Smooth muscle cell (in vitro differentiated cells): ENCODE measurements around the gene CEP85L. TPM values are rescaled to one million over a fixed set of nuclear protein-coding genes. Genes with fewer than 3 reads are reported as not detected.

Experiments used
- DNase-seq: peaks from one replicate; lab custom pipeline; 2025; ENCODE audit not compliant: unreplicated experiment; lab: John Stamatoyannopoulos, UW
- H2AFZ ChIP-seq: fragments of 200-600 bp; sonication (generic); 2 replicates; pipeline ENCODE4 v1.6.0; 2016; ENCODE audit warnings: antibody characterized with exemption, low read depth, mild to moderate bottlenecking
- H3F3A ChIP-seq: fragments of 200-600 bp; sonication (generic); 2 replicates; pipeline ENCODE4 v1.6.0; 2017; ENCODE audit warnings: antibody characterized with exemption, low read depth
- H3K27ac ChIP-seq: fragments of 200-600 bp; sonication (generic); 2 replicates; pipeline ENCODE4 v1.5.1; 2016; ENCODE audit warnings: low read depth, mild to moderate bottlenecking
- H3K27me3 ChIP-seq: fragments of 200-600 bp; sonication (generic); 2 replicates; pipeline ENCODE4 v1.6.1; 2016; ENCODE audit warnings: low read depth, mild to moderate bottlenecking
- H3K36me3 ChIP-seq: fragments of 200-600 bp; sonication (generic); 2 replicates; pipeline ENCODE4 v1.5.1; 2016; ENCODE audit warnings: low read depth
- H3K4me1 ChIP-seq: fragments of 200-600 bp; sonication (generic); 2 replicates; pipeline ENCODE4 v1.5.1; 2016; ENCODE audit warnings: low read depth
- H3K4me2 ChIP-seq: fragments of 200-600 bp; sonication (generic); 2 replicates; pipeline ENCODE4 v1.6.0; 2016; ENCODE audit warnings: mild to moderate bottlenecking
- H3K4me3 ChIP-seq: fragments of 200-600 bp; sonication (generic); 2 replicates; pipeline ENCODE4 v1.5.1; 2016; ENCODE audit warnings: mild to moderate bottlenecking
- H3K79me2 ChIP-seq: fragments of 200-600 bp; sonication (generic); 2 replicates; pipeline ENCODE4 v1.6.0; 2016; ENCODE audit warnings: low read depth, mild to moderate bottlenecking
- H3K9ac ChIP-seq: fragments of 200-600 bp; sonication (generic); 2 replicates; pipeline ENCODE4 v1.6.0; 2016; ENCODE audit warnings: low read depth
- H3K9me3 ChIP-seq: fragments of 200-600 bp; sonication (generic); replicated peaks from 2 replicates; pipeline ENCODE4 v1.5.1; 2016; ENCODE audit warnings: low read depth
- H4K20me1 ChIP-seq: fragments of 200-600 bp; sonication (generic); 2 replicates; pipeline ENCODE4 v1.6.0; 2016; ENCODE audit warnings: low read depth
- WGBS: methylation state at CpG from one replicate; pipeline ENCODE4 v1.1.7; 2016; ENCODE audit warnings: low lambda C conversion rate; 5-methylcytosine and 5-hydroxymethylcytosine counted together
- polyA plus RNA-seq: library from polyadenylated mRNA; unstranded; fragments of >200 nt; fragmentation: Nextera tagmentation; extraction: Ambion mirVana; gene quantifications from 2 replicates; pipeline ENCODE4 v1.2.1, GENCODE V29; 2016
- total RNA-seq: library from RNA; depleted of rRNA; stranded (reverse); fragments of >200 nt; gene quantifications from 2 replicates; pipeline ENCODE4 v1.2.3, GENCODE V29; 2014
- TF ChIP-seq, protein P1 (sequence below): fragments of 200-600 bp; sonication (generic); IDR thresholded peaks from 2 replicates; pipeline ENCODE4 v1.5.1; 2017; ENCODE audit warnings: borderline replicate concordance, mild to moderate bottlenecking, antibody characterized with exemption; ENCODE audit not compliant: insufficient read depth, poor library complexity, severe bottlenecking

Gene CEP85L
- total and polyA plus RNA-seq, 2 experiments from 2014 or later = 36.5 to 65.6 TPM

DNA sequence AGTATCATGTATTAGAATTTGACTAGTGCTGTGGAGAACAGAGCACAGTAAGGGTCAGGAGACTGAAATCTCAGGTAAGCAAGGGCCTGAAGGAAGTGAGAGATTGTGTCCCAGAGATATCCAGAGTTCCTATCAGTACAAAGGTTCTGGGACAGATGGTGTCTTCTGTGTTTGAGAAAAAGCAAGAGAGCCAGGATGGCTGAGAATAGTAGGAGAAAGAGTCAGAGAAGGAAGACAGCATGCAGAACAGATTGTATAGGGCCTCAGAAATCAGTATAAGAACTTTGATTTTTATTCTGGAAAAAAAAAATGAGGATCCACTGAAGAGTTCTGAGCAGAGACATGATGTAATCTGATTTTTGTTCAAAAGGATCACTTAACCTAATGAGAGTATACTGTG lies 178.1 kb downstream of the CEP85L start:
- TF ChIP-seq, protein P1, sequence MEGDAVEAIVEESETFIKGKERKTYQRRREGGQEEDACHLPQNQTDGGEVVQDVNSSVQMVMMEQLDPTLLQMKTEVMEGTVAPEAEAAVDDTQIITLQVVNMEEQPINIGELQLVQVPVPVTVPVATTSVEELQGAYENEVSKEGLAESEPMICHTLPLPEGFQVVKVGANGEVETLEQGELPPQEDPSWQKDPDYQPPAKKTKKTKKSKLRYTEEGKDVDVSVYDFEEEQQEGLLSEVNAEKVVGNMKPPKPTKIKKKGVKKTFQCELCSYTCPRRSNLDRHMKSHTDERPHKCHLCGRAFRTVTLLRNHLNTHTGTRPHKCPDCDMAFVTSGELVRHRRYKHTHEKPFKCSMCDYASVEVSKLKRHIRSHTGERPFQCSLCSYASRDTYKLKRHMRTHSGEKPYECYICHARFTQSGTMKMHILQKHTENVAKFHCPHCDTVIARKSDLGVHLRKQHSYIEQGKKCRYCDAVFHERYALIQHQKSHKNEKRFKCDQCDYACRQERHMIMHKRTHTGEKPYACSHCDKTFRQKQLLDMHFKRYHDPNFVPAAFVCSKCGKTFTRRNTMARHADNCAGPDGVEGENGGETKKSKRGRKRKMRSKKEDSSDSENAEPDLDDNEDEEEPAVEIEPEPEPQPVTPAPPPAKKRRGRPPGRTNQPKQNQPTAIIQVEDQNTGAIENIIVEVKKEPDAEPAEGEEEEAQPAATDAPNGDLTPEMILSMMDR = no peak
- no peak overlapping the region for H2AFZ ChIP-seq
- H3F3A ChIP-seq = no peaks in the 10 kb centered on the region
- H3K4me2 ChIP-seq = no peak overlapping the region
- no peaks in the 10 kb centered on the region for H3K4me1 ChIP-seq
- DNase-seq = no peak
- H4K20me1 ChIP-seq = peaks cover 35% of the 10 kb centered on the region
- H3K9me3 ChIP-seq = no peaks in the 10 kb centered on the region
- H3K79me2 ChIP-seq = no peaks in the 10 kb centered on the region
- H3K36me3 ChIP-seq = peaks cover 9% of the 10 kb centered on the region
- H3K4me3 ChIP-seq = no peak overlapping the region
- H3K9ac ChIP-seq = no peak overlapping the region
- no peaks in the 10 kb centered on the region for H3K27me3 ChIP-seq
- no peak overlapping the region for H3K27ac ChIP-seq

DNA sequence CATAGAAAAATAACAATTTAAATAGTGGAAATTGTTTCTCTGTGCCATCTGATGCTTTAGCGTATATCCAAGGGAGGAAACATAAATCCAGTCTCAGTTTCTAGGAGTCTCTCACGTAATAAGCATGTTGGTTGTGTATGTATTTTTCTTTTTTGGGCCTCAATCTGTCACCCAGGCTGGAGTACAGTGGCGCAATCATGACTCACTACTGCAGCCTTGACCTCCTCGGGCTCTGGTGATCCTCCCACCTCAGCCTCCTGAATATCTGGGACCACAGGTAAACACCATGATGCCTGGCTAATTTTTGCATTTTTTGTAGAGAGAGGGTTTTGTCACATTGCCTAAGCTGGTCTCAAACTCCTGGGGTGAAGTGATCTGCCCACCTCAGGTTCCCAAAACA lies 181.9 kb downstream of the CEP85L start:
- no peak overlapping the region for H3K4me3 ChIP-seq
- WGBS = 98% methylated on average over 4 of the region's 4 CpGs
- no peaks in the 10 kb centered on the region for H3K79me2 ChIP-seq
- H3K36me3 ChIP-seq = peaks cover 33% of the 10 kb centered on the region
- H3K4me2 ChIP-seq = no peak overlapping the region
- DNase-seq = no peak
- H4K20me1 ChIP-seq = peaks cover 20% of the 10 kb centered on the region
- H3K9ac ChIP-seq = no peak overlapping the region
- no peaks in the 10 kb centered on the region for H3K27me3 ChIP-seq
- no peak overlapping the region for H2AFZ ChIP-seq
- TF ChIP-seq, protein P1 = no peak
- H3F3A ChIP-seq = no peaks in the 10 kb centered on the region
- no peak overlapping the region for H3K27ac ChIP-seq
- no peaks in the 10 kb centered on the region for H3K9me3 ChIP-seq
- H3K4me1 ChIP-seq = no peaks in the 10 kb centered on the region

DNA sequence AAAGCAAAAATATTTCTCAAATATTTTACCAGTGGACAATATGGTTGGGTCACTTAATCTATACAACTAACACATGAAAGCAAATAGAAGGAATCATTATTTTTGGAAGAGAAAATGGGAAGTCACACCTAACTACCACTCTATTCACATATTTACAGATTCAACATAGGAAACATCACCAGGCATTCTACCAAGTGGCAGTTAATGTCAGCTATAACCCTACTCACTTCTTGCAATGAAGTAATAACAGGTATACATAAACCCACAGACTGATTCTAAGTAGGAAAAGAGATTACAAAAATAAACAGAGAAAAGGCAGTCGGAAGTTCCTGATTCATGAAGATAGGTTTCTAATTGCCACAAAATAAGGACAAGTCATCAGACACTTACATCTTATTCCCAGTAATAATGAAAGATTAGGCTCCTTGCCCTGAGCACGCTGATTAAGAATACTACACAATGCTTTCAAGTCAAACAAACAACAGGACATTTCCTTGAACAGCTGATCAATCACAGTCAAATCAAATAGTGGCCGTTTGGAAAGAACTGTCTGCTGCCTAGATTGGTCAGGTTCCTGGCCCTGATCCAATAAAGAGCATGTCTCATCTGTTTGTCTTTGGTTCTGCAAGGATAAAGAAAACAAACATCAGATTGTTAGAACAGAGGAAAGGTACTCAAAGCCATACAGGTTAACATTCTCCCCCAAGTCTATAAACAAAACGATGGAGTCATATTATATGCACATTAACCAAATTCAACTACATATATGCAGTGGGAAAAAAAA lies 182.5 kb downstream of the CEP85L start:
- TF ChIP-seq, protein P1 = no peak
- WGBS = 85% methylated on average over 4 of the region's 4 CpGs
- H3K9me3 ChIP-seq = no peaks in the 10 kb centered on the region
- no peaks in the 10 kb centered on the region for H3K4me1 ChIP-seq
- no peak for DNase-seq
- H3K36me3 ChIP-seq = peaks cover 33% of the 10 kb centered on the region
- H4K20me1 ChIP-seq = peaks cover 16% of the 10 kb centered on the region
- H3K79me2 ChIP-seq = no peaks in the 10 kb centered on the region
- H3K27ac ChIP-seq = no peak overlapping the region
- H2AFZ ChIP-seq = no peak overlapping the region
- no peaks in the 10 kb centered on the region for H3K27me3 ChIP-seq
- no peaks in the 10 kb centered on the region for H3F3A ChIP-seq
- H3K4me3 ChIP-seq = no peak overlapping the region
- H3K4me2 ChIP-seq = no peak overlapping the region
- H3K9ac ChIP-seq = no peak overlapping the region

DNA sequence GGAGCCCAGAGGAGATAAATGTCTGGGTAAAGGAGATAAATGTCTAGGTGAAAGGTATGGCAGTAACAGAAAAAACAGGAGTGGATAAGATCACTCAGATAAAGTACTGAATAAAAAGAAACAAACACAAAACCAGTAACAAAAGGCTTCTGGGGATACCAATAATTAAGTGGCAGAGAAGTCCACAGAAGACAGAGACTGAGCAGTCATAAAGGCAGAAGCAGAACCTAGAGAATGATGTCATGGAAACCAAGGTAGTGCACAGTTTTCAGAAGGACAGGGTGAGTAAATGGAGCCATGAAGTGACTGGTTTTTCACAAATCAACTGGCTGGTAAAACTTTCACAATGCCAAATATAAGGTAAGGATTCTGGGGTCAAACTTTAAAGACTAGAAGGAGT lies 184.2 kb downstream of the CEP85L start:
- no peaks in the 10 kb centered on the region for H3K9me3 ChIP-seq
- no peak overlapping the region for H3K4me3 ChIP-seq
- no peak for DNase-seq
- peaks cover 7% of the 10 kb centered on the region for H4K20me1 ChIP-seq
- no peak overlapping the region for H3K9ac ChIP-seq
- TF ChIP-seq, protein P1 = no peak
- peaks cover 33% of the 10 kb centered on the region for H3K36me3 ChIP-seq
- H3K79me2 ChIP-seq = no peaks in the 10 kb centered on the region
- H3K27ac ChIP-seq = no peak overlapping the region
- no peak overlapping the region for H2AFZ ChIP-seq
- H3F3A ChIP-seq = no peaks in the 10 kb centered on the region
- no peak overlapping the region for H3K4me2 ChIP-seq
- no peaks in the 10 kb centered on the region for H3K4me1 ChIP-seq
- no peaks in the 10 kb centered on the region for H3K27me3 ChIP-seq
